Measurements from ENCODE around the gene KRTAP23-1. TPM values are rescaled to one million over a fixed set of nuclear protein-coding genes. Genes with fewer than 3 reads are reported as not detected.

KRTAP23-1 gene
- total and polyA plus RNA-seq, 2 donors: not detected

DNA sequence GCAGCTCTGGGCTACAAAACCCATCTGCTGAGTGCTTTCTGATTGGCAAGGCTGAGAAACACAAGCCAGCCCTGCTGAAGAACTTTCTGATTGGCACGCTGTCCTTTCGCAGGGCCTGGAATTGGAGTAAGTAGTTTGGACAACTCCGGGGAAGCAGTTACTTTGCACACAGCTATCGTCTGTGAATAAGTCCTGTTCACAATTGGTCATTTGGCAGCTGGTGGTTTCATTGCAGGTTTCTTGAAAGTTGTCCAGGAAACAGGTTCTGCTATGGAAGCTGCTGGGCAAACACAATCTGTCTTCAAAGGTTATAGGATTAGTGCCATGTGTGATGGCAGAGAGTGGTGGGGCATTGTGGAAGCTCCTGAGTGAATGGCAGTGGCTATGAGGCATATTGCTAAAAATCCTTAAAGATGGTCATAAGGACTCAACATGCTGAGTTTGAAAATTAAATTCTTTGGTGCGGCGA, 11.1 kb downstream of the KRTAP23-1 start, which contains the start of gene KRTAP27-1:
Gene KRTAP27-1, minus strand, starts transcription at position 419 of the 469 bp plus-strand sequence. Its CDS starts 26 bp downstream, at position 393.
- no peak for DNase-seq (ENCODE audit: extremely low spot score)
- Histone ChIP-seq H3K27ac (ENCODE audit: low read depth) (no peak within 1 kb of the TSS), H3K4me1 (ENCODE audit: insufficient read depth) (no peaks in the 10 kb centered on the region), H3K4me3 (ENCODE audit: low read depth, low read length) (no peak within 1 kb of the TSS), H3K36me3 (ENCODE audit: insufficient read depth) (no peaks in the 10 kb centered on the region)
- WGBS: 96% methylated on average over 6 of the region's 6 CpGs

DNA sequence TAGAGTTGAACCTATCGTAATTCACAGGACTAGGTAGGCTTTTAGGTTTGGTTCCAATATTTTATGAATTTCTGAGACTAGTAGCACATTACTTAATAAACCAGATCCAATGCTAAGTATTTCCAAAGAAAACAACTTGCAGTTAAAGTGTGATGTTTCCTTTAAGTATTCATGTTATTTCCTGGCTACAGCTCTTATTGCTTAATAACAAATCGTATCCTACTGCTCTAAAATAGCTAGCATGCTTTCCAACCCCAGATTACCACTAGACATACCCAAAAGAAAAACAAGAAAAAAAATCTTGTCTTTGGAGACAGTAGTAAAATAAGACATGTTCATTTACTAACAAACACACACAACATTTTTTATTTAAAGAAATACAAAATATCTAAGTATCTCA, 11.8 kb downstream of the KRTAP23-1 start:
- WGBS: 55% methylated on average over 2 of the region's 2 CpGs
- Histone ChIP-seq H3K4me1 (ENCODE audit: insufficient read depth) (no peaks in the 10 kb centered on the region), H3K36me3 (ENCODE audit: insufficient read depth) (no peaks in the 10 kb centered on the region), H3K27ac (ENCODE audit: low read depth) (no peak overlapping the region), H3K4me3 (ENCODE audit: low read depth, low read length) (no peak overlapping the region)
- no peak for DNase-seq (ENCODE audit: extremely low spot score)

DNA sequence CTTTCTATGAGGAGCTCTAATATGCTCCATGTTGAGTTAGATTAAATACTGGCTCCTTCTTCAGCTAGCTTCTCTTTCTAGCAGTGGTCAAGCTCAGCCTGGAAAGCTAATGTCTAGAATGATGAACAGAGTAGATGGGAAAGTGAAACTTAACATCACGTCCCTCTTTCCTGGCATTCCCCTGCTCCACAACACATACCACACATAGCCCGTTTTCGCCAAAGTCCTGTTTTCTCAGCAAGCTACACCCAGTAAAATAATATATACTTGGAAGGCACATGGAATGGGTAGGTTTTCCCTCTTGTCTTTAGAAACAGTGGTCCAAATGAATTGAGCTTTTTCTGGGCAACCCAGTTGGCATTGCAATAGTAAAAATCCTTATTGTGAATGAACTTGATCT, 14.7 kb downstream of the KRTAP23-1 start:
- no peak overlapping the region for H3K27ac ChIP-seq (ENCODE audit: low read depth)
- 84% methylated on average over 3 of the region's 3 CpGs for WGBS
- no peaks in the 10 kb centered on the region for H3K36me3 ChIP-seq (ENCODE audit: insufficient read depth)
- H3K4me1 ChIP-seq (ENCODE audit: insufficient read depth): no peaks in the 10 kb centered on the region
- no peak for DNase-seq (ENCODE audit: extremely low spot score)
- H3K4me3 ChIP-seq (ENCODE audit: low read depth, low read length): no peak overlapping the region

DNA sequence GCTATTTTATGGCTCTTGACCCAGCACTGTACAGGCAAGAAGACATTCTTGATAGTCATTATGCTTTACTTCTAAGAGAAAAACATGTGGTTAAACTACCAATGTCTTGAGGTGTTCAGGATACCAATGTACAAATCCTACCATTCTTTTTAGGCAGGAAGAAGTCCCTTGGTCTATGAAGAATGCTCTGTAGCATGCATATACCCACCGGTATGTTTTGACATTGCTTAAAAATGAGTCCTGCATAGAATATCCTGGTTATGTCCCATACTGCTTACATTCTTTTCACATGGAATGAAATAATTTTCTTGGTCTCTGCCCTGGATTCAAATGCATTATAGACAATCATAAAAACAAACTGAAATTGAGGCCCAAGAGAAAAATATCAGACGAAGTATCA, 15.7 kb downstream of the KRTAP23-1 start:
- WGBS: 91% methylated on average over 2 of the region's 2 CpGs
- Histone ChIP-seq H3K4me1 (ENCODE audit: insufficient read depth) (no peaks in the 10 kb centered on the region), H3K36me3 (ENCODE audit: insufficient read depth) (no peaks in the 10 kb centered on the region), H3K4me3 (ENCODE audit: low read depth, low read length) (no peak overlapping the region), H3K27ac (ENCODE audit: low read depth) (no peak overlapping the region)
- no peak for DNase-seq (ENCODE audit: extremely low spot score)

DNA sequence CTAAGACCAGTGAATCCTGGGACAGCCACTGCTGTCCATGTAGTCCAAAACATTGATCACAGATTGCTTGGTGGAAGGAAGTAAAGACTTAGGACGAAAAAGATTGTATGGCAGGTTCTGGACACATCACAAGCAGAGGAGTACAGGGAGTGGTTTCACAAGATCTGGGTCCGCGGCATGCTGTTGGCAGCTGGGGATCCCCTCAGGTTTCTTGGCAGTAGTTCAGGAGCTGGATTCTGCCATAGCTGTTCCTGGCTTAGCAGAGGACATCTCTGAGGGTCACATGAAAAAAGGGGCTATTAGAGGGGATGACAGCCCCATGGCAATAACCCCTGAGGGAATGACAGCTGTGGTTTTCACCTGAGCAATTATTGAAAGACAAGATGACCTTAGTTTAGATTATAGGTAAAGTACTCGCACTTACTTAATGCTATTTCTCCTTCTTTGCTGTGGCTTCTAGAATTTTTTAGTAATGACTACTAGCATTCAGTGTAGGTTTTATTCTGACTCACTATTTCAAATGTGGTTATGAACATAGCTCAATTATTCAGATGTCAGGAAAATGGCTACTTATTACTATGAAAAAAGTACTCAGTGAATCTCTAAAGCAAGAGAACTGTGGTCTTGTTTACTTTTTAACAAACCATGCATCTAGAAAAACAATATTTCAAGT, 19.1 kb downstream of the KRTAP23-1 start:
- Histone ChIP-seq H3K4me1 (ENCODE audit: insufficient read depth) (no peaks in the 10 kb centered on the region), H3K4me3 (ENCODE audit: low read depth, low read length) (no peak overlapping the region), H3K27ac (ENCODE audit: low read depth) (no peak overlapping the region), H3K36me3 (ENCODE audit: insufficient read depth) (no peaks in the 10 kb centered on the region)
- no peak for DNase-seq (ENCODE audit: extremely low spot score)
- 77% methylated on average over 4 of the region's 4 CpGs for WGBS

DNA sequence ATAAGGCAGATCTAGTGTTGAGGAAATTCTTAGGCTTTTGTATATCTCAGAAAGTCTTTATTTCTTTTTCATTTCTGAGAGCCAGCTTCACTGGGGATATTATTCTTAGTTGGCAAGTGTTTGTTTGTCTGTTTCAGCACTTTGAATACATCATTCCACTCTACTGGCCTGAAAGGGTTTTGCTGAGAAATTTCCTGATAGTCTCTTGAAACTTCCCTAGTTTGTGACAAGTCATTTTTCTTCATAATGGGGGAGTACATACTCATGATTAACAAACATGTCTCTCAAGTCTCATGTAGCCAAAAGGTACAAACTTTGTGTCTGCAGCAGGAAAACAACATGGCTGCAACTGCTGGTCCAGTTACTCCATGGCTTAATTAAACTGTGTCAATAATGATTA, 22.0 kb downstream of the KRTAP23-1 start:
- H3K36me3 ChIP-seq (ENCODE audit: insufficient read depth): no peaks in the 10 kb centered on the region
- H3K4me1 ChIP-seq (ENCODE audit: insufficient read depth): no peaks in the 10 kb centered on the region
- no peak overlapping the region for H3K4me3 ChIP-seq (ENCODE audit: low read depth, low read length)
- DNase-seq (ENCODE audit: extremely low spot score): no peak
- H3K27ac ChIP-seq (ENCODE audit: low read depth): no peak overlapping the region

DNA sequence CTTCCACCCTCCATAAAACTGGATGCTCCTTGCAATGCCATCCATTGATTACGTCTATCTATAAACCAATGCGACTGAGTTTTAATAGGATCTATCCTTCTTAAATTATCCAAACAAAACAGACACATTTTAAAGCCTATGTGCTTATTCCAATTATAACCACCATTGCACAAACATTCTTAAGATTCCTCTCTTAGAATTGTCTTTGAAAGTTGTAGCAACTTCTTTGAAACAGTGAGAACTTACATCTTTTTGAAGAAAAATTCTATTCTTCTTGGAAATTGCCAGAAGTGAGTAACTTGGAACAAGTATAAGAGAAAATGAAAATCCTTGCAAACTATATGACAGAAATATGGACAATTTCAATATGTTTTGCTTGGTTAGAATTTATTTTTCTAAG, 28.2 kb downstream of the KRTAP23-1 start, which contains the start of gene KRTAP26-1:
Gene KRTAP26-1, minus strand, starts transcription at position 101 of the 400 bp plus-strand sequence. CDS start 280 bp downstream, outside the sequence.
- H3K4me3 ChIP-seq (ENCODE audit: low read depth, low read length): no peak within 1 kb of the TSS
- no peaks in the 10 kb centered on the region for H3K36me3 ChIP-seq (ENCODE audit: insufficient read depth)
- DNase-seq (ENCODE audit: extremely low spot score): no peak
- WGBS: 66% methylated on average over 2 of the region's 2 CpGs
- H3K4me1 ChIP-seq (ENCODE audit: insufficient read depth): no peaks in the 10 kb centered on the region
- H3K27ac ChIP-seq (ENCODE audit: low read depth): no peak within 1 kb of the TSS

DNA sequence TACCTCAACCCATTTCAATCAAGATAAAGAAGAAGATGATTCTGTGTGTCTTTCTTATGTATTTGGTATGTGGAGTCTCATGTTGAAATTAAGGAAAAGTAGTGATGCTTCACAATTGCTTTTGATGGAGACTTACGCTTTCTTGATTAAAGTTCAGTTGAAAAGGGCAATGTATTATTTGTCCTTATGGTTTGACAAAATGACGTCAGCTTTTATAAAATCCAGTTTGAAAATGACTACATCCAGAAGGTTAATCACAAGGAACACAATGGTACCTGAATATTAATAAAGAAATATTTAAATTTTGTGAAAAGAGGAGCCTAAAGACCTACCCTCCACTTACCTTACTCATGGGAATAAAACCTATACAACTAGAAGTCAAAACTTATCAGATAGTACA, 32.7 kb downstream of the KRTAP23-1 start:
- no peak for DNase-seq (ENCODE audit: extremely low spot score)
- Histone ChIP-seq H3K36me3 (ENCODE audit: insufficient read depth) (no peaks in the 10 kb centered on the region), H3K27ac (ENCODE audit: low read depth) (no peak overlapping the region), H3K4me1 (ENCODE audit: insufficient read depth) (no peaks in the 10 kb centered on the region), H3K4me3 (ENCODE audit: low read depth, low read length) (no peak overlapping the region)
- 93% methylated on average over 2 of the region's 2 CpGs for WGBS

DNA sequence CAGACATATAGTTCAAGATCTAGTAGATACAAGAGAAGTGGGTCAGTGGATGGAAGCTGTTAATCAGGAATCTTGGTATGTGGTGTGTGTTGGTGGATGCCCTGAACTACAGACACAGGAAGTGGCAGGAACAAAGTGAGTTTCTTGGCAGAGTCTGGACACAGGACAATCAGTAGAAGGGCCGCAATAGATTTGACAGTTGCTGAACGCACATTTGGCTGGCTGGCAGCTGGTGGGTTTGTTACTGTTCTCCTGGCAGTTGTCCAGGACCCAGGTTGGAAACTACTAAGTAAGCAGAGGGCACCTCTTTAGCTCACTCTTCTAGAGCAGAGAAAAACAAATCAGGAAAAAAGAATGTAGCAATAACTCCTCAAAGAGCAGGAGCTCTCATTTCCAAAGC, 41.5 kb downstream of the KRTAP23-1 start:
- no peak overlapping the region for H3K27ac ChIP-seq (ENCODE audit: low read depth)
- no peaks in the 10 kb centered on the region for H3K36me3 ChIP-seq (ENCODE audit: insufficient read depth)
- 44% methylated on average over 2 of the region's 2 CpGs for WGBS
- no peak overlapping the region for H3K4me3 ChIP-seq (ENCODE audit: low read depth, low read length)
- H3K4me1 ChIP-seq (ENCODE audit: insufficient read depth): no peaks in the 10 kb centered on the region
- DNase-seq (ENCODE audit: extremely low spot score): no peak

DNA sequence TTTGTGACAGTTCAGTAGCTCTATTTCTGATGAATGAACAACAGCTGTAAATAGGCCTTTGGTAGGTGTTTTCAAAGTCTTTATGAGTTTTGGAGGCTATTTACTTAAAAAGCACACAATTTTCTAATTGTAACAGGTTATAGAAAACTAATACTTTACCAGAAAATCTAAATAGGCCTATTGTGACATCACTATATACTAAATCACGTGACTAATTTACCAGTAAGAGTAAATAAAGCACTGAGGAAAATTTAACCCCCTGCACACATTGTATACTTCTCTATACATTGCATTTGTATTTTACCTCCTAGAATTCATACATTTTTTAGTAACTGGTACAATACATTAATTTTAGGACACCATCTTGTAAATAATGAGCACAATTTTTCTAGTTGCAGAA, 43.3 kb downstream of the KRTAP23-1 start:
- no peak for DNase-seq (ENCODE audit: extremely low spot score)
- 39% methylated on average over 1 of the region's 1 CpG for WGBS
- Histone ChIP-seq H3K36me3 (ENCODE audit: insufficient read depth) (no peaks in the 10 kb centered on the region), H3K4me3 (ENCODE audit: low read depth, low read length) (no peak overlapping the region), H3K27ac (ENCODE audit: low read depth) (no peak overlapping the region), H3K4me1 (ENCODE audit: insufficient read depth) (no peaks in the 10 kb centered on the region)

Small RNAs within 50 kb of the gene (small RNA-seq; reads per million reads assigned to genes)
- gene KRTAP23-1: not detected
- gene MIR4327: not detected

Other genes with a start within 250 kb of the KRTAP23-1 start
- not detected for gene CLDN17, start 181.8 kb downstream of the KRTAP23-1 start, total RNA-seq
- gene CLDN17, start 181.8 kb downstream of the KRTAP23-1 start, polyA plus RNA-seq: not detected
- gene CLDN8, start 132.5 kb downstream of the KRTAP23-1 start, total RNA-seq: 1.6 TPM
- 0.04 TPM for gene CLDN8, start 132.5 kb downstream of the KRTAP23-1 start, polyA plus RNA-seq
- gene KRTAP24-1, start 65.7 kb downstream of the KRTAP23-1 start, total RNA-seq: not detected
- gene KRTAP24-1, start 65.7 kb downstream of the KRTAP23-1 start, polyA plus RNA-seq: not detected
- not detected for gene KRTAP25-1, start 59.1 kb downstream of the KRTAP23-1 start, total RNA-seq
- gene KRTAP25-1, start 59.1 kb downstream of the KRTAP23-1 start, polyA plus RNA-seq: not detected
- not detected for gene KRTAP26-1, start 28.3 kb downstream of the KRTAP23-1 start, total RNA-seq
- not detected for gene KRTAP26-1, start 28.3 kb downstream of the KRTAP23-1 start, polyA plus RNA-seq
- not detected for gene KRTAP27-1, start 10.9 kb downstream of the KRTAP23-1 start, total RNA-seq
- gene KRTAP27-1, start 10.9 kb downstream of the KRTAP23-1 start, polyA plus RNA-seq: not detected
- not detected for gene KRTAP13-2, start 23.7 kb upstream of the KRTAP23-1 start, total RNA-seq
- not detected for gene KRTAP13-2, start 23.7 kb upstream of the KRTAP23-1 start, polyA plus RNA-seq
- gene KRTAP13-1, start 47.4 kb upstream of the KRTAP23-1 start, total RNA-seq: not detected
- gene KRTAP13-1, start 47.4 kb upstream of the KRTAP23-1 start, polyA plus RNA-seq: not detected
- not detected for gene KRTAP13-3, start 77.3 kb upstream of the KRTAP23-1 start, total RNA-seq
- gene KRTAP13-3, start 77.3 kb upstream of the KRTAP23-1 start, polyA plus RNA-seq: not detected
- gene KRTAP13-4, start 81.6 kb upstream of the KRTAP23-1 start, total RNA-seq: not detected
- not detected for gene KRTAP13-4, start 81.6 kb upstream of the KRTAP23-1 start, polyA plus RNA-seq
- not detected for gene KRTAP15-1, start 91.7 kb upstream of the KRTAP23-1 start, total RNA-seq
- not detected for gene KRTAP15-1, start 91.7 kb upstream of the KRTAP23-1 start, polyA plus RNA-seq
- not detected for gene KRTAP19-1, start 131.8 kb upstream of the KRTAP23-1 start, total RNA-seq
- gene KRTAP19-1, start 131.8 kb upstream of the KRTAP23-1 start, polyA plus RNA-seq: not detected
- gene KRTAP19-2, start 138.8 kb upstream of the KRTAP23-1 start, total RNA-seq: not detected
- not detected for gene KRTAP19-2, start 138.8 kb upstream of the KRTAP23-1 start, polyA plus RNA-seq
- gene KRTAP19-3, start 143.4 kb upstream of the KRTAP23-1 start, total RNA-seq: not detected
- not detected for gene KRTAP19-3, start 143.4 kb upstream of the KRTAP23-1 start, polyA plus RNA-seq
- not detected for gene KRTAP19-4, start 148.6 kb upstream of the KRTAP23-1 start, total RNA-seq
- gene KRTAP19-4, start 148.6 kb upstream of the KRTAP23-1 start, polyA plus RNA-seq: not detected
- not detected for gene KRTAP19-5, start 153.5 kb upstream of the KRTAP23-1 start, total RNA-seq
- not detected for gene KRTAP19-5, start 153.5 kb upstream of the KRTAP23-1 start, polyA plus RNA-seq
- not detected for gene KRTAP19-6, start 193.3 kb upstream of the KRTAP23-1 start, total RNA-seq
- gene KRTAP19-6, start 193.3 kb upstream of the KRTAP23-1 start, polyA plus RNA-seq: not detected
- not detected for gene KRTAP19-7, start 212.7 kb upstream of the KRTAP23-1 start, total RNA-seq
- gene KRTAP19-7, start 212.7 kb upstream of the KRTAP23-1 start, polyA plus RNA-seq: not detected
- gene KRTAP22-2, start 241.8 kb upstream of the KRTAP23-1 start, total RNA-seq: not detected
- gene KRTAP22-2, start 241.8 kb upstream of the KRTAP23-1 start, polyA plus RNA-seq: not detected
- not detected for gene KRTAP6-3, start 243.8 kb upstream of the KRTAP23-1 start, total RNA-seq
- not detected for gene KRTAP6-3, start 243.8 kb upstream of the KRTAP23-1 start, polyA plus RNA-seq

Measured in urinary bladder (tissue), 4 donors.